Activated CD8-positive, alpha-beta T cell treated with anti-CD3 and anti-CD28 coated beads for 36 hours (primary cell): ENCODE measurements around the gene ADGRV1. TPM values are rescaled to one million over a fixed set of nuclear protein-coding genes. Genes with fewer than 3 reads are reported as not detected.

Experiments
- ATAC-seq: fragments of 200-7000 bp; cut with Tn5 transposase; one replicate; pipeline ENCODE4 v1.10.0; 2021; ENCODE audit warnings: mild to moderate bottlenecking, moderate library complexity
- CTCF ChIA-PET: fragments of 350-600 bp; sonication (Branson Sonifier 250); formaldehyde crosslinking; loops from one replicate; lab custom pipeline; 2021; ENCODE audit warnings: antibody characterized with exemption; lab: Charles Lee
- POLR2A ChIA-PET: fragments of 350-600 bp; sonication (Branson Sonifier 250); formaldehyde crosslinking; loops from one replicate; lab custom pipeline; 2021; ENCODE audit warnings: antibody characterized with exemption; lab: Charles Lee
- DNase-seq: peaks from one replicate; pipeline ENCODE4 v3.0.0-alpha.2; 2020
- H3K27ac Mint-ChIP-seq: one replicate; pipeline ENCODE4 v1.8.0; 2021; ENCODE audit warnings: mild to moderate bottlenecking, mixed read lengths
- H3K27me3 Mint-ChIP-seq: one replicate; pipeline ENCODE4 v1.8.0; 2021; ENCODE audit warnings: mixed read lengths
- H3K36me3 Mint-ChIP-seq: one replicate; pipeline ENCODE4 v1.8.0; 2021; ENCODE audit warnings: low read depth, mixed read lengths
- H3K4me1 Mint-ChIP-seq: one replicate; pipeline ENCODE4 v1.8.0; 2021; ENCODE audit warnings: low read depth, mixed read lengths
- H3K4me3 Mint-ChIP-seq: one replicate; pipeline ENCODE4 v1.8.0; 2021; ENCODE audit warnings: mild to moderate bottlenecking, moderate library complexity, mixed read lengths
- H3K9me3 Mint-ChIP-seq: one replicate; pipeline ENCODE4 v1.8.0; 2021; ENCODE audit warnings: mixed read lengths
- intact Hi-C: fragments of 100-400 bp; cut with micrococcal nuclease; formaldehyde crosslinking; loops from one replicate; pipeline ENCODE4 v1.10.0; 2022
- total RNA-seq, 2 experiments: library from RNA; stranded (reverse); gene quantifications; one replicate each; pipeline ENCODE4 v1.2.3, GENCODE V29; 2021
- TF ChIP-seq, protein P1 (sequence below): fragments of 200-600 bp; IDR thresholded peaks from one replicate; pipeline ENCODE4 v1.8.0; 2022; ENCODE audit warnings: antibody characterized with exemption, mild to moderate bottlenecking

The ADGRV1 gene
- total RNA-seq, 2 experiments from 2014 or later: 0.18 TPM; not detected in 1

DNA sequence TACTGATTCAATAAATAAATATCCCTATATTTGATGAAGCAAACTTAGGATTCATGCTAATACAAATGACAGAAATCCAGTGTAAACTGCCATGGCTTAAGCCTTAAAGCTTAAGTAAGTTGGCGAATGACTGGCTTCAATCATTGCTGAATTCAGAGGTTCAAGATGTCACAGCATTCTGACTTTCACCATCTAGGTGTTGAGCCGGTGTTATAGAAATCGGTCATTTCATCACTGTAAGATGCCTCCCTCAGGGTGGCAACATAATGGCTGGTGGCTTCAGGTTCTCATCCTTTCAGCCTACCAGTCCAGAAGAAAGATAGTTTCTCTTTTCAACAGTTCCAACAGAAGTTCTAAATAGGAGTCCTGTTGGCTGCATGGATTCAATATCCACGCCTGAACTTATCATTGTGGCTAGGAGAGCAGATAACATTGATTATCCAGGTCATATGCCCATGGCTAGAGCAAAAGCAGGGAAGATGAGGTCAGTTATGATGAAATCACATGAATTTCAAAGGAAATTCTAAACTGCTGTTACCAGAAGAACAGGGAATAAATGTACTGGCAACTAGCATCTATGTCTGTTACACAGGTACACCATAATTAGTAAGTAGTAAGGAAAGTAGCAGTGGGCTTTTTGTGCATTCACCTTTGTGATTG, 460.2 kb downstream of the ADGRV1 start:
- H3K4me3 Mint-ChIP-seq: no peak overlapping the region
- ChIA-PET POLR2A (interaction anchor here (0.7 kb wide), 1 partner anchor 132 kb away, joined by 3 read pairs; no protein-coding TSS in a partner anchor), CTCF (interaction anchor here (1.3 kb wide), 1 partner anchor 12 kb away, joined by 3 read pairs; no protein-coding TSS in a partner anchor)
- peaks cover 24% of the 10 kb centered on the region for H3K27me3 Mint-ChIP-seq
- DNase-seq: no peak
- TF ChIP-seq, protein P1, sequence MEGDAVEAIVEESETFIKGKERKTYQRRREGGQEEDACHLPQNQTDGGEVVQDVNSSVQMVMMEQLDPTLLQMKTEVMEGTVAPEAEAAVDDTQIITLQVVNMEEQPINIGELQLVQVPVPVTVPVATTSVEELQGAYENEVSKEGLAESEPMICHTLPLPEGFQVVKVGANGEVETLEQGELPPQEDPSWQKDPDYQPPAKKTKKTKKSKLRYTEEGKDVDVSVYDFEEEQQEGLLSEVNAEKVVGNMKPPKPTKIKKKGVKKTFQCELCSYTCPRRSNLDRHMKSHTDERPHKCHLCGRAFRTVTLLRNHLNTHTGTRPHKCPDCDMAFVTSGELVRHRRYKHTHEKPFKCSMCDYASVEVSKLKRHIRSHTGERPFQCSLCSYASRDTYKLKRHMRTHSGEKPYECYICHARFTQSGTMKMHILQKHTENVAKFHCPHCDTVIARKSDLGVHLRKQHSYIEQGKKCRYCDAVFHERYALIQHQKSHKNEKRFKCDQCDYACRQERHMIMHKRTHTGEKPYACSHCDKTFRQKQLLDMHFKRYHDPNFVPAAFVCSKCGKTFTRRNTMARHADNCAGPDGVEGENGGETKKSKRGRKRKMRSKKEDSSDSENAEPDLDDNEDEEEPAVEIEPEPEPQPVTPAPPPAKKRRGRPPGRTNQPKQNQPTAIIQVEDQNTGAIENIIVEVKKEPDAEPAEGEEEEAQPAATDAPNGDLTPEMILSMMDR: no peak
- ATAC-seq: no peak
- H3K27ac Mint-ChIP-seq: no peak overlapping the region
- H3K9me3 Mint-ChIP-seq: peaks cover 2% of the 10 kb centered on the region
- H3K36me3 Mint-ChIP-seq: no peaks in the 10 kb centered on the region
- intact Hi-C loops: no loop called here
- no peaks in the 10 kb centered on the region for H3K4me1 Mint-ChIP-seq

DNA sequence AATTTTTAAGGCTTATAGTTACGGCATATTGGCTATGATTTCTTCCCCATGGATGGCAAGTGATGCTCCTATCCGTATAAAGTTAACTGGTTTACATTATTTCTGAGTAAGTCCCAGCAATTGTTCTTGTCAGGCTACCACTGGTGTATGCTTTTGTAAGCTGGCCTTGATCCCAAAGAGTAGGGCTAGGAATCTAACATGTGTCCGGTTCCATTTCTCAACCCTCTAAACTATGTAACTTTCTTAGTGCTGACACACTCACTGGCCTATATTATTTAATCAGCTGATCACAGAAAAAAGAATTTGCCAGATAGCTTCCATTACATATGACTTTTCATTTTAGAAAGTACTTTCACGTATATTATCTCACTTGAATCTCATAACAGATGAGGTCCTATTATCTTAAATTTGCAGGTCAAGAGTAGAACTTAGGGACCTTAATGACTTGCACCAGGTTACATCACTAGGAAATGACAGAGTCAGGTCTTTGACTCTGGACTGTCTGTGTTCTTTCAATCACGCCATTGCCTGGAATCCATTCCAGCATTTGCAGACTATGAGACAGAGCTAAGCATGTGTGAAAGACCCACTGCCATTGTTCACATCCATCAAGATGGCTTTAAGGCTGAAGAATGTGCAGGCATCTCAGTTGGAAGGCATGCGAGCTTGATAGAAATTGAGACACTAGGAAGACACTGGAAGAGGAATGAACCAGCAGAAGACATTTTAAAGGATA, 461.6 kb downstream of the ADGRV1 start:
- H3K27ac Mint-ChIP-seq: no peak overlapping the region
- ChIA-PET POLR2A (no interaction called here), CTCF (no interaction called here)
- no peak for ATAC-seq
- TF ChIP-seq, protein P1: no peak
- no peaks in the 10 kb centered on the region for H3K4me1 Mint-ChIP-seq
- no peak overlapping the region for H3K4me3 Mint-ChIP-seq
- H3K36me3 Mint-ChIP-seq: no peaks in the 10 kb centered on the region
- DNase-seq: no peak
- no peaks in the 10 kb centered on the region for H3K9me3 Mint-ChIP-seq
- intact Hi-C loops: no loop called here
- H3K27me3 Mint-ChIP-seq: peaks cover 16% of the 10 kb centered on the region

DNA sequence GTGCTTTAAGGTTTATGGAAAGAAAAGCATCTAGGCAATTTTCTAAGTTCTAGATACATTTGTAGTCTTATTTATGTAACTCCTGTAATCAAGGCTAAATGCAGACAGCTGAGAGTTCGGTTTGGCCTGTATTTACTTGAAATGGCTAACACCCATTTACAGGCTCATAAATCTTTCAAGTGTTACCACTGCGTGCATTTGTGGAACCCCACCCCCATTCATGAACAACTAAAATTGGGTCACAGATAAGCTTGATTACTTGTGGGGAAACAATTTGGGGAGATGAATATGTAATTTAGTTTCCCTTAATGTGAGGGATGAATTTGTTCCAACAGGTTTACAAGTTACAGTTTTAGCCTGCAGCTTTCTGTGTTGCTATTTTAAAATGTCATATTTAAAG, 463.9 kb downstream of the ADGRV1 start:
- Mint-ChIP-seq H3K36me3 (no peaks in the 10 kb centered on the region), H3K9me3 (no peaks in the 10 kb centered on the region), H3K27ac (no peak overlapping the region), H3K4me1 (no peaks in the 10 kb centered on the region), H3K4me3 (no peak overlapping the region), H3K27me3 (peaks cover 6% of the 10 kb centered on the region)
- TF ChIP-seq, protein P1: no peak
- intact Hi-C loops: no loop called here
- DNase-seq: no peak
- ChIA-PET CTCF (interaction anchor here (0.7 kb wide), 1 partner anchor 91 kb away, joined by 3 read pairs; no protein-coding TSS in a partner anchor), POLR2A (no interaction called here)
- ATAC-seq: no peak

DNA sequence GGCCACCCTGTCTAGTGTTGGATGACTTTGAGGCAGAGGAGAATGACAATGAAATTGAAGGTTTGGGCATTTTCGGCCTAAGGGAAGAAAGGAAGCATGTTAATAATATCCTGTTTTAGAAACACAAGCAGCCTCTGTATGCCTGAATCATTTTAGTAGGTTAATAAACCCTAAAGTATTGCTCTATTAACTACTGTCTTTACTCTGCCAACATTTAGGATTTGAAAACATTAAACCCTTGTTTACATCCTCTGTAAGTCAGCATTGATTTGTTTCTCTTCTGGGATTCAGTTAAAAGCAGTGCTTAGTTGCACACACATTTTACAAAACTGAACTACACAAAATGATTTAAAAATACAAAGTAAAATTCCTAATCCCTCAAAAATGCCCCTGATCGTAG, 465.6 kb downstream of the ADGRV1 start:
- ChIA-PET CTCF (no interaction called here), POLR2A (no interaction called here)
- no peaks in the 10 kb centered on the region for H3K4me1 Mint-ChIP-seq
- no peak overlapping the region for H3K27ac Mint-ChIP-seq
- DNase-seq: no peak
- TF ChIP-seq, protein P1: no peak
- H3K36me3 Mint-ChIP-seq: no peaks in the 10 kb centered on the region
- no peak overlapping the region for H3K4me3 Mint-ChIP-seq
- intact Hi-C loops: no loop called here
- ATAC-seq: no peak
- peaks cover 6% of the 10 kb centered on the region for H3K27me3 Mint-ChIP-seq
- H3K9me3 Mint-ChIP-seq: no peaks in the 10 kb centered on the region

DNA sequence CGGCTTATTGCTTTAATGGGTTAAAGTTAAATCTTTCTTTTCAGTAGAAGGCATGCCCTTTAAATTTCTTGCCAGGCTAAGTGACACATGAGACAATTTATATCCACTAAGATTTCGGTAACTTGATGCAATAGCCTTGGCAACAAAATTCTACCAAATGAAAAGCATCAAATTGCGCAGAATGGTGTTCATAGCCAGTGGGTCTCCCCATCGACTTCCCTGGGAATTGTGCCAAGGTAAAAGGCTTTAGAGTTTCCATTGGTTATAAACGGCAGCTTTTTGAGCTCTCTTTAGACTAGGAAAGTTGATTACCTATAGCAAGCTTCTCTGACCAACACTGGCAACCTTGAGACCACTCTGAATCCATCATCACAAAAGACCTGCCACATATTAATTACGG, 466.1 kb downstream of the ADGRV1 start:
- Mint-ChIP-seq H3K36me3 (no peaks in the 10 kb centered on the region), H3K27ac (no peak overlapping the region), H3K4me1 (no peaks in the 10 kb centered on the region), H3K4me3 (no peak overlapping the region), H3K27me3 (peaks cover 6% of the 10 kb centered on the region), H3K9me3 (no peaks in the 10 kb centered on the region)
- no peak for ATAC-seq
- CTCF ChIA-PET: interaction anchor here (0.8 to 2.3 kb wide), 2 partner anchors 19 to 93 kb away, joined by 3 to 8 read pairs; no protein-coding TSS in a partner anchor
- no peak for DNase-seq
- TF ChIP-seq, protein P1: no peak
- POLR2A ChIA-PET: no interaction called here
- intact Hi-C loops: no loop called here
